Activated CD4-positive, alpha-beta T cell treated with anti-CD3 and anti-CD28 coated beads, Interleukin-2, Interleukin-4, amounts not matched to agents 100 ng/mL and 50 ng/mL, durations not matched to agents 16 hours and 8 hours (primary cell): ENCODE measurements around the gene PRXL2A.

Source experiments
- DNase-seq: peaks from one replicate; pipeline ENCODE4 v3.0.0-alpha.2; 2020; ENCODE audit warnings: low spot score

Gene PRXL2A

DNA sequence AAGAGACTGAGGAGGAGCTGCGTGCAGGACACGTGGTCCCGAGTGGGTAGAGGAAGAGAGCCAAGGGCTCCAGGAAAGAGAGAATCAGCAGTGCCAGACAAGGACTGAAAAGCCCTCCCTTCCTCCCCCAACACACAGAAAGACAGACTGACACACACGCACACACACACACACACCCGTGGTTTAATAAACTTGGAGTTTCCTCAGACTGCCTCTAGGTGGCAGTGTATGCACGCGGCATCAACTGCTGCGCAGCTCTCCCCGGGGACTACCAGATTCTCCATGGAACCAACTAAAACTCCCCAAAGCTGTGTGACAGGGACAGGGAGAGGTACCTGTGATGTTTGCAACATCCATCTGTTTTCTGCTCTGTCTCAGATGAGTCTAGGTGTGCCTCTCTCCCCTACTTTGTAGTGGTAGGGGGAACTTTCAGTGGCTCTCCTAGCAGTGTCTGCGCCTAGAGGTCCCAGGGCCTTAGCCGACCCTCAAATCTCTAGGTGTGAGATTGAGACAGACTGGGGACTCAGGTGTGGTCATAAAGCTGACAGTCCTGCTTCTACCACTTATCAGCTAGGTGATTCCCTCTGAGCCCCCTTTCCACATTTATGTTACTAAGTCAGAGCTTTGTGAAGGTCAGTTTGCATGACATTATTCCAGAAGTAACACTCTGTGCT, 36.4 kb downstream of the PRXL2A start:
- DNase-seq = no peak

- DNase-seq = no peak
Observed at GRCh38 chr10:80447436-80448190, 39.3 kb downstream of the PRXL2A start.

GRCh38 chr10:80448209-80448942, 40.0 kb downstream of the PRXL2A start:
- no peak for DNase-seq

- no peak for DNase-seq
Observed at GRCh38 chr10:80449520-80449919, 41.2 kb downstream of the PRXL2A start.

DNA sequence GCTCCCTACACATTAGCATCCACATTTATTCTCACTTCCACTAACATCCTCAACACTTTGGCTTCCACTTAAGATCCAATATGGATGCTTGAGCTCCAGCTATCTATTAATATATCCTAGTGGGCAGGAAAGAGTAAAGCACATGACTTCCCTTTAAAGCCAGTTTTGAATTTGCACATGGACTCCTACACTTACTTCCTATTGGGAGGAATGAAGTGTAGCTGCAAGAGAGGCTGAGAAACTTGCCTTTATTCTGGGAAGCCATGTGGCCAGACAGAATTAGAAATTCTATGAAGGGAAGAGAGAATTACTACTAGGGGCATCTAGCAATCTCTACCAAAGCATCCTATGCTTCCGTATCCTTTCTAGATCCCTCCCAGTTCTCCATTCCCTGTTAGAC, 42.8 kb downstream of the PRXL2A start:
- no peak for DNase-seq

DNA sequence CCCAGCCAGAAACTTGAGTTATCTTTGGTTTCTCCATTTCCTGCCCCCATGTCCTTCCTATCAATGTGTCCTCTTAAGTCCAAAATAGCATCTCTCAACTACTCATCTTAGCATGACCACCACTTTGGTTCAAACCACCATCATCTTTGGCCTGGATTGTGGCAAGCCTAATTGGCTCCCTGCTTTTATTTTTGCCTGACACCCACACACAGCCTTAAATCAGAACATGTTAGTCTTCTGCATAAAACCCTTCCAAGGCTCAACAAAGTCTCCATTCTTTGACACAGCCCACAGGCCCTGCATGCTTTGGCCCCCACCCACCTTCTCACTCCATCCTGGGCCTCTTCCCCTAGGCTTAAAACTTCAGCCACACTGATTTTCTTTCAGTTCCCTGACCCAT, 43.7 kb downstream of the PRXL2A start:
- DNase-seq = no peak

DNA sequence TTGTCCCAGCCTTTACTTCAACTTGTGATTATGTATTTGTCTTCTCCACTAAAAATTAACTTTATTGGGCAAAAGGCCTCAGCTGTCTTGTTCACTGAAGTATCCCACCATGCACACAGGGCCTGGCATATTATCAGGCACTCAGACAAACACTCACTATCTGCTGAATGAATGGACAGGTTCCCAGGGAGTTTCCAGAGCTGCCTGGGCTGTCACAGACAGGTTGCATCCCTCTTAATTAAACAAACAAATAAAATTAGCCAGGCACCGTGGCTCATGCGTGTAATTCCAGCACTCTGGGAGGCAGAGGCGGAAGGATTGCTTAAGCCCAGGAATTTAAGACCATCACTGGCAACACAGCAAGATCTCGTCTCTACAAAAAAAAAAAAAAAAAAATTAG, 44.3 kb downstream of the PRXL2A start:
- no peak for DNase-seq

- no peak for DNase-seq
Observed at GRCh38 chr10:80453056-80453841, 44.9 kb downstream of the PRXL2A start.

- DNase-seq = peak; percentile 71
Observed at GRCh38 chr10:80453842-80454512, 45.6 kb downstream of the PRXL2A start, which contains the start of gene TSPAN14. Gene TSPAN14 (plus strand): TSS chr10:80454310. CDS start chr10:80489234, 34,924 bp downstream.

- no peak for DNase-seq
Observed at GRCh38 chr10:80454513-80455460, 46.4 kb downstream of the PRXL2A start.

DNA sequence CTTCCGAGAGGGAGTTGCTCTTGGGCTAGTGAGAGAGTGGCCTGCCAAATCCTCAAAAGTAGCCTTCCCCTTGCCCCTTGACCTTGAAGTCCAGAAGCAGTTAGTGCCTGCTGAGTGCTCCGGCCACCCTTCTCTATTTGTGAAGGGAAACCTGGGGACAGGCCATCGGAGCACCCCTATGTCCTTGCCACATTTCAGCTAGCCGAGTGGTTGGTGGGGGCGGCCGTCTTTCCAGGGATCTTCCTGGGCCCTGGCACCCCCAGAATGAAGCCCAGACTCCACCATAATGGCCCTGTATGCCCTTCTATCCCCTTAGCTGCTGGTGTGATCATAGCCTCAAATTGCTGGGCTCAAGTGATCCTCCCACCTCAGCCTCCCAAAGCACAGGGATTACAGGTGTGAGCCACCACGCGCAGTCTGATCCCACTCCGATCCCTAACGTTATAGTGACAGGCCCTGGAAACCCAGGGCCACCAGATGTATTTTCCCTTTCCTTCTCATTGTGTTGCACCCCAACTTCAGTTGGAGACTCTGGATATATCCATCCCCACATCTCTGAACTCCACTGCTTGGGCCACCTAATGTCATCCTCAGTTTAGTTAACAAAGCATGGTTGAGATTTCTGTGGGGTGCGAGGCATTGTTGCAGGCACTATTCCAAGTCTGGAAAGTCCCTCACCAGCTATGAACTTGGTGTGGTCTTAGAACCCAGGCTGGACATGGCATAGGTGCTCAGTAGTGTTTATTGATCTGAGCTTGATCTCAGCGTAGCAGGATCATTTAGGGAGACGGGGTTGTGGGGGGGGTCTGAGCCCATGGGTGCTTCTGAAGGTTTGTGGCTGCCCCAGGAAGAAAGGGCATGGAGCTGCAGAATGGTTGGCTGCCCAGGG, 47.4 kb downstream of the PRXL2A start:
- DNase-seq = no peak

DNA sequence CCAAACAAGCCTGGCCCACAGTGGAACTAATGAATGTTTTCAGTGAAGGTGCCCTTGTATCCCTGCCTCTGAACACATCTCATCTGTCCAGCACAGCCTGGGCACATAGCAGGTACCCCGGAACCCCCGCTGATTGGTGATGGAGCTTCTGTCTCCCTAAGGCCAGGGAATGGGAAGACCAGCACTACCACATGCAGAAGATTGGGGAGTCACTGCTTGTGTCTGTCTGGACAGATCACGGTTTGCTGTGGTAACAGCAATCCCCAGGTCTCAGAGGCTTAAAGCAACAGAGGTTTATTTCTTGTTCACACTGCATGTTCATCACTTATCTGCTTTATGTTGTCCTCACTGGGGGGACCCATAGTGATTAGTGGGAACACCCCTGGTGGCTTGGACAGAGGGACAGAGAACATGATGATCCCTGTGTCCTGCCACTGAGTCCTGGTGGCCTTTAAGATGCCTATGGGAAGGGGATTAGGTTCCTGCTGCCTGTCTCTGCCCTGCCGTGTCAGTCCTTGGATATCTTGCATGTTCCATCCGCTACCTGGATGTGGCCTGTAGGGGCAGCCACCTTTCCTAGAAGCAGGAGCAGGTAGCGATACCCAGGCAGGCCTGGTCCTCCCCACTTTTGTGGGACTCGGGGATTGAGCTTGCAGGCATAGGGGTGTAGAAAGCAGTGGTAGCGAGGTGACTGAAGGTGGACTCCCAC, 49.4 kb downstream of the PRXL2A start:
- no peak for DNase-seq

DNA sequence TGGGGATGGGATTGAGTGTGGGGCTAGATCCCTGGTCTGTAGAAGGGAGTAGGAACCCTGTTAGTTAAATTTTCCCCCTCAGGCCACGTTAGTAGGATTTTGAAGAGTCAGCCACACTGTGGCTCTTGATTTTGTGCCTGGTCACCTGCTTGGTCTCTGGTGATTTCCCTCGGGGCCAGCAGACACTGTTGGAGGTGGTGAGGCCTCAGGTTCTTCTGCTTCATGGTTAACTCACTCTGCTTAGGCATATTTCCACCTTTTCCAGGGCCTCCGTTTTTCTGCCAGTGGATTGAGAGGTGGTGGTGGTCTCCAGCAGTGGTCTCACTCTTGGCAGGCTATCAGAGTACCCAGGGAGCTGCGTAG, 49.9 kb downstream of the PRXL2A start:
- no peak for DNase-seq

- no peak for DNase-seq
Observed at GRCh38 chr10:80458638-80459037, 50.3 kb downstream of the PRXL2A start.

GRCh38 chr10:80459047-80459865, 50.9 kb downstream of the PRXL2A start:
- DNase-seq = peak; percentile 83

- no peak for DNase-seq
Observed at GRCh38 chr10:80460399-80461207, 52.3 kb downstream of the PRXL2A start.
